Prostate gland (tissue), 2 donors: ENCODE data around the gene TMEM248. TPM values are rescaled to one million over a fixed set of nuclear protein-coding genes. Genes with fewer than 3 reads are reported as not detected.
A peak's percentile ranks its signal among the peaks of the same experiment; 100 is the strongest.
"Not testable (repeated sequence)": the region's sequence is repeated elsewhere in the genome, so short reads cannot be mapped to it uniquely, and the experiment has no call there.

ENCODE experiments used
- DNase-seq: peaks from one replicate; pipeline ENCODE4 v3.0.0-alpha.2; 2019; ENCODE audit warnings: low spot score
- H3K27ac ChIP-seq, 2 donors: fragments of 200-600 bp; sonication (generic); 2 replicates each; pipeline ENCODE4 v1.5.1; 2017 to 2019
- H3K27me3 ChIP-seq: fragments of 200-600 bp; sonication (generic); replicated peaks from 2 replicates; pipeline ENCODE4 v1.5.1; 2019; ENCODE audit not compliant: insufficient read depth
- H3K36me3 ChIP-seq, 2 donors: fragments of 200-600 bp; sonication (generic); 1 replicate in 1 of 2; 2 replicates in 1 of 2; pipeline versions ENCODE4 v1.5.1 to v1.8.1; 2017 to 2019
- H3K4me1 ChIP-seq: fragments of 200-600 bp; sonication (generic); replicated peaks from 2 replicates; pipeline ENCODE4 v1.5.1; 2019
- H3K4me3 ChIP-seq, 2 donors: fragments of 200-600 bp; sonication (generic); 2 replicates each; pipeline ENCODE4 v1.5.1; 2017 to 2019
- H3K9me3 ChIP-seq: fragments of 200-600 bp; sonication (generic); 2 replicates; pipeline ENCODE4 v1.5.1; 2017
- CTCF ChIP-seq, 4 experiments: fragments of 200-600 bp in 2 of 4; fragments of 450-650 bp in 2 of 4; sonication (generic) in 2 of 4; IDR thresholded peaks; 1 replicate in 3 of 4; 2 replicates in 1 of 4; pipeline ENCODE4 v1.5.1; 2016 to 2019; ENCODE audit warnings: antibody characterized with exemption in 4 of 4, mild to moderate bottlenecking in 2 of 4, moderate library complexity in 2 of 4
- POLR2A ChIP-seq: fragments of 450-650 bp; IDR thresholded peaks from one replicate; pipeline ENCODE4 v1.6.1; 2016; ENCODE audit warnings: antibody characterized with exemption, mild to moderate bottlenecking
- POLR2AphosphoS5 ChIP-seq: sonication (generic); formaldehyde crosslinking; IDR thresholded peaks from one replicate; pipeline ENCODE4 v1.6.1; 2017; ENCODE audit warnings: antibody characterized with exemption
- WGBS: methylation state at CpG from one replicate; pipeline ENCODE4 v1.1.5; 2018; 5-methylcytosine and 5-hydroxymethylcytosine counted together
- intact Hi-C: fragments of 100-400 bp; cut with DNase I; formaldehyde crosslinking; loops from one replicate; pipeline ENCODE4 v1.14.2; 2022
- total RNA-seq, 2 donors: library from RNA; depleted of rRNA; stranded (reverse); fragments of >200 nt; gene quantifications; one replicate each; pipeline ENCODE4 v1.1.0, GENCODE V29; 2016

Gene TMEM248
- total RNA-seq, 2 donors from 2014 or later = 125 to 175 TPM

GRCh38 chr7:66883716-66884115 lies 37.3 kb upstream of the TMEM248 start:
- H3K27ac ChIP-seq = no peak overlapping the region
- no peaks in the 10 kb centered on the region for H3K9me3 ChIP-seq
- H3K36me3 ChIP-seq = no peaks in the 10 kb centered on the region
- intact Hi-C loops = no loop called here
- no peaks in the 10 kb centered on the region for H3K27me3 ChIP-seq
- DNase-seq = no peak
- H3K4me1 ChIP-seq = no peaks in the 10 kb centered on the region
- no peak overlapping the region for H3K4me3 ChIP-seq
- 91% methylated on average over 7 of the region's 7 CpGs for WGBS
- TF ChIP-seq POLR2A = no peak

GRCh38 chr7:66884556-66884955 lies 36.5 kb upstream of the TMEM248 start:
- H3K27me3 ChIP-seq, intact Hi-C loops, H3K9me3 ChIP-seq, H3K4me3 ChIP-seq, H3K27ac ChIP-seq, H3K4me1 ChIP-seq, H3K36me3 ChIP-seq, DNase-seq: not testable (repeated sequence)

- Histone ChIP-seq H3K36me3 (no peaks in the 10 kb centered on the region), H3K27me3 (no peaks in the 10 kb centered on the region), H3K9me3 (no peaks in the 10 kb centered on the region), H3K27ac (no peak overlapping the region), H3K4me3 (no peak overlapping the region), H3K4me1 (no peaks in the 10 kb centered on the region)
- WGBS = 91% methylated on average over 4 of the region's 4 CpGs
- no peak for DNase-seq
- TF ChIP-seq CTCF (IDR thresholded peaks at IDR 0.05) = no peak
- TF ChIP-seq POLR2A = no peak
- TF ChIP-seq POLR2AphosphoS5 = no peak
- intact Hi-C loops = no loop called here
These were observed 34.9 kb upstream of the TMEM248 start for GRCh38 chr7:66886152-66886551.

GRCh38 chr7:66888223-66888622 lies 32.8 kb upstream of the TMEM248 start:
- H3K9me3 ChIP-seq, intact Hi-C loops, H3K4me1 ChIP-seq, H3K36me3 ChIP-seq, H3K4me3 ChIP-seq, H3K27me3 ChIP-seq: not testable (repeated sequence)
- H3K27ac ChIP-seq = peak overlapping the region; percentile 25 to 56
- TF ChIP-seq POLR2AphosphoS5 = peak; percentile 21
- DNase-seq = peak; percentile 28
- 63% methylated on average over 3 of the region's 3 CpGs for WGBS

- Histone ChIP-seq H3K4me1 (no peaks in the 10 kb centered on the region), H3K36me3 (no peaks in the 10 kb centered on the region), H3K27me3 (no peaks in the 10 kb centered on the region), H3K9me3 (no peaks in the 10 kb centered on the region), H3K4me3 (no peak overlapping the region), H3K27ac (no peak overlapping the region)
- TF ChIP-seq POLR2AphosphoS5 = no peak
- TF ChIP-seq CTCF (IDR thresholded peaks at IDR 0.05) = peak in 2 of 4 experiments; percentile 14 to 25
- WGBS = 67% methylated on average over 5 of the region's 5 CpGs
- intact Hi-C loops = no loop called here
- no peak for DNase-seq
These were observed 26.5 kb upstream of the TMEM248 start for GRCh38 chr7:66894463-66895080.

- no peak for TF ChIP-seq CTCF (IDR thresholded peaks at IDR 0.05)
- no peak for TF ChIP-seq POLR2AphosphoS5
- no peak for TF ChIP-seq POLR2A
- intact Hi-C loops = no loop called here
- WGBS = 42% methylated on average over 3 of the region's 3 CpGs
- Histone ChIP-seq H3K9me3 (no peaks in the 10 kb centered on the region), H3K4me3 (no peak overlapping the region), H3K4me1 (no peaks in the 10 kb centered on the region), H3K27ac (no peak overlapping the region), H3K36me3 (no peaks in the 10 kb centered on the region), H3K27me3 (no peaks in the 10 kb centered on the region)
- no peak for DNase-seq
These were observed 24.6 kb upstream of the TMEM248 start for GRCh38 chr7:66896441-66896840.
